Testis (tissue), 2 donors: ENCODE results near the gene HSF2BP.

Source experiments
- POLR2A ChIP-seq: fragments of 450-650 bp; IDR thresholded peaks from one replicate; pipeline ENCODE4 v1.6.1; 2017; ENCODE audit warnings: antibody characterized with exemption, mild to moderate bottlenecking, moderate library complexity
- TF ChIP-seq, protein P1 (sequence below), 3 experiments: fragments of 450-650 bp in 2 of 3; fragments of 200-600 bp in 1 of 3; sonication (generic) in 1 of 3; IDR thresholded peaks; one replicate each; pipeline ENCODE4 v1.5.1; 2016 to 2019; ENCODE audit warnings: antibody characterized with exemption in 3 of 3, mild to moderate bottlenecking in 2 of 3, moderate library complexity in 1 of 3

DNA sequence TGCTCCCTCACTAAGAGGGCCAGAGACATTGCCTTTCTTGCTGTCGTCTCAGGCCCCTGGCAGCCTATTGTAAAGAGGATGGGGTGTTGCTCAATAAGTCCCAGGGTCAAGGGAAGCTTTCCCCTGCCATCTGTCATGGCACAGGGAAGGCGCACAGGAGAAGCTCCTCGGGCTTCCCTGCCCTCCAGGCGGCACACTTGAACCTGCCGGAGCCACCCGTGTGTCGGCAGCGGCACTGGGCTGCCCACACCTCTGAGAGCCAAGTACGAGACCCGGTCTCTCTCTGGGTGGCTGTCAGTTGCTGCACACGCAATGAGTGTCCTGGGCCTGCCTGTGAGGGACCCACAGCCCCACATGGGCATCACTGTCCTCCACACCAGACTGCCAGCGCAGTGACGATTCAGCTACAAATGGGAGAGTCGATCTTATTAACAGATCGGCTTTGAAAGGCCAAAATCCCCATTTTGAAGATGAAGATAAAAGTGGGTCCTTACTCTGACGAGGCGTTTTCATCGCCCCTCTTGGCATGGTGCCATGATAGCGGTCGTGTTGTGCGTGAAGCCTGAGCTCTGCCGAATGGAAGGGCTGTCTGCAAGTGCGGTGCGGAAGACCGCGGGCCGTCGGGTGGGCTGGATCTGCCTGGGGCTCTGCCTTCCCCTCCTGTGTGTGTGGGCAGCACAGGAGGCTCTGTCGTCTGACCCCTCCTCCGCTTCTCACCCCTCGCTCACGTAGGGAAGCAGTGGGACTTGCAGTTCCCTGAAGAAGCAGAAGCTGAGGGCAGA lies 30.5 kb upstream of the HSF2BP start:
- TF ChIP-seq, protein P1, sequence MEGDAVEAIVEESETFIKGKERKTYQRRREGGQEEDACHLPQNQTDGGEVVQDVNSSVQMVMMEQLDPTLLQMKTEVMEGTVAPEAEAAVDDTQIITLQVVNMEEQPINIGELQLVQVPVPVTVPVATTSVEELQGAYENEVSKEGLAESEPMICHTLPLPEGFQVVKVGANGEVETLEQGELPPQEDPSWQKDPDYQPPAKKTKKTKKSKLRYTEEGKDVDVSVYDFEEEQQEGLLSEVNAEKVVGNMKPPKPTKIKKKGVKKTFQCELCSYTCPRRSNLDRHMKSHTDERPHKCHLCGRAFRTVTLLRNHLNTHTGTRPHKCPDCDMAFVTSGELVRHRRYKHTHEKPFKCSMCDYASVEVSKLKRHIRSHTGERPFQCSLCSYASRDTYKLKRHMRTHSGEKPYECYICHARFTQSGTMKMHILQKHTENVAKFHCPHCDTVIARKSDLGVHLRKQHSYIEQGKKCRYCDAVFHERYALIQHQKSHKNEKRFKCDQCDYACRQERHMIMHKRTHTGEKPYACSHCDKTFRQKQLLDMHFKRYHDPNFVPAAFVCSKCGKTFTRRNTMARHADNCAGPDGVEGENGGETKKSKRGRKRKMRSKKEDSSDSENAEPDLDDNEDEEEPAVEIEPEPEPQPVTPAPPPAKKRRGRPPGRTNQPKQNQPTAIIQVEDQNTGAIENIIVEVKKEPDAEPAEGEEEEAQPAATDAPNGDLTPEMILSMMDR (IDR thresholded peaks at IDR 0.05), result no peak
- TF ChIP-seq POLR2A, result no peak
